Spleen (tissue), 11 donors: ENCODE measurements around the gene SLC4A1AP. TPM values are rescaled to one million over a fixed set of nuclear protein-coding genes. Genes with fewer than 3 reads are reported as not detected.

Experiments
- DNase-seq: peaks from one replicate; pipeline ENCODE4 v3.0.0-alpha.2; 2020
- H3K27ac ChIP-seq, 8 donors: fragments of 200-600 bp; sonication (generic) in 7 of 8; 1 replicate in 4 of 8; 2 replicates in 4 of 8; pipeline versions ENCODE4 v1.5.0 to v1.8.0; 2016 to 2021; ENCODE audit warnings: inconsistent platforms in 4 of 8, mild to moderate bottlenecking in 4 of 8, moderate library complexity in 1 of 8
- H3K27me3 ChIP-seq, 7 donors: fragments of 200-600 bp; sonication (generic) in 6 of 7; replicated peaks in 1 of 7; 1 replicate in 4 of 7; 2 replicates in 3 of 7; pipeline versions ENCODE4 v1.5.0 to v1.8.0; 2016 to 2021; ENCODE audit warnings: inconsistent platforms in 3 of 7, mild to moderate bottlenecking in 1 of 7
- H3K36me3 ChIP-seq, 6 donors: fragments of 200-600 bp; sonication (generic) in 5 of 6; 1 replicate in 4 of 6; 2 replicates in 2 of 6; pipeline versions ENCODE4 v1.5.0 to v1.8.0; 2016 to 2021; ENCODE audit warnings: inconsistent platforms in 2 of 6
- H3K4me1 ChIP-seq, 6 donors: fragments of 200-600 bp; sonication (generic) in 5 of 6; 1 replicate in 3 of 6; 2 replicates in 3 of 6; pipeline versions ENCODE4 v1.5.0 to v1.8.0; 2016 to 2021; ENCODE audit warnings: inconsistent platforms in 3 of 6
- H3K4me3 ChIP-seq, 8 donors: fragments of 200-600 bp; sonication (generic) in 7 of 8; 1 replicate in 4 of 8; 2 replicates in 4 of 8; pipeline versions ENCODE4 v1.5.0 to v1.8.0; 2016 to 2021; ENCODE audit warnings: inconsistent platforms in 4 of 8, mild to moderate bottlenecking in 4 of 8, moderate library complexity in 2 of 8
- H3K9me3 ChIP-seq, 8 donors: fragments of 200-600 bp; sonication (generic) in 7 of 8; 1 replicate in 4 of 8; 2 replicates in 4 of 8; pipeline versions ENCODE4 v1.5.0 to v1.8.0; 2016 to 2021; ENCODE audit warnings: inconsistent platforms in 4 of 8
- POLR2A ChIP-seq, 3 donors: fragments of 450-650 bp; IDR thresholded peaks; one replicate each; pipeline ENCODE4 v1.5.1; 2017; ENCODE audit warnings: antibody characterized with exemption in 3 of 3, mild to moderate bottlenecking in 1 of 3
- POLR2AphosphoS5 ChIP-seq, 3 donors: sonication (generic); formaldehyde crosslinking; IDR thresholded peaks; one replicate each; pipeline ENCODE4 v1.5.1; 2017; ENCODE audit warnings: antibody characterized with exemption in 3 of 3
- WGBS, 5 donors: extraction: QIAGEN DNeasy Blood & Tissue Kit in 3 of 5; methylation state at CpG; one replicate each; pipeline versions ENCODE4 v1.1.5 to v1.1.7; 2013 to 2018; 5-methylcytosine and 5-hydroxymethylcytosine counted together
- intact Hi-C: fragments of 100-400 bp; cut with DNase I; formaldehyde crosslinking; loops from one replicate; pipeline ENCODE4 v1.15.0; 2023; ENCODE audit warnings: low total_unique reads
- polyA plus RNA-seq, 3 donors: library from polyadenylated mRNA; stranded (reverse); fragments of 200-250 nt; gene quantifications; one replicate each; pipeline ENCODE4 v1.2.1, GENCODE V29; 2013
- total RNA-seq, 7 donors: library from RNA; depleted of rRNA in 3 of 7; stranded (reverse); fragments of >200 nt in 3 of 7; fragmentation: NEBNext Ultra II Directional in 4 of 7; extraction: Animal tissue kit (Norgen Biotek cat#: 25700) in 4 of 7; gene quantifications; one replicate each; pipeline versions ENCODE4 v1.1.0 to v1.2.1, GENCODE V29; 2016 to 2021
- TF ChIP-seq, protein P1 (sequence below), 11 experiments: fragments of 200-600 bp in 7 of 11; fragments of 450-650 bp in 4 of 11; sonication (generic) in 4 of 11; IDR thresholded peaks in 8 of 11; conservative IDR thresholded peaks in 3 of 11; 1 replicate in 7 of 11; 2 replicates in 4 of 11; pipeline versions ENCODE4 v1.4.0 to v1.8.0; 2016 to 2021; ENCODE audit warnings: antibody characterized with exemption in 11 of 11, inconsistent platforms in 4 of 11, mild to moderate bottlenecking in 1 of 11
- donor health status: healthy with polysubstance abuse.
- donor health status: DM: no; HTN: no; CAD: no; lungs with moderate emphysema.
- donor health status: DM: no; HTN: no; CAD: no.
- donor health status: Bipolar disorder and iron deficiency.
- donor health status: healthy.
- donor health status: DM: no; HTN: no; CAD: no.
- donor health status: DM: yes; HTN: yes; CAD: no.

SLC4A1AP gene
- total and polyA plus RNA-seq, 10 donors: 10.5 to 25.4 (median 19.1) TPM

- WGBS, 5 donors: 28 to 62% (median 51%) methylated on average over 7 of the region's 7 CpGs
Observed at GRCh38 chr2:27720004-27720551, 56.4 kb downstream of the SLC4A1AP start.

DNA sequence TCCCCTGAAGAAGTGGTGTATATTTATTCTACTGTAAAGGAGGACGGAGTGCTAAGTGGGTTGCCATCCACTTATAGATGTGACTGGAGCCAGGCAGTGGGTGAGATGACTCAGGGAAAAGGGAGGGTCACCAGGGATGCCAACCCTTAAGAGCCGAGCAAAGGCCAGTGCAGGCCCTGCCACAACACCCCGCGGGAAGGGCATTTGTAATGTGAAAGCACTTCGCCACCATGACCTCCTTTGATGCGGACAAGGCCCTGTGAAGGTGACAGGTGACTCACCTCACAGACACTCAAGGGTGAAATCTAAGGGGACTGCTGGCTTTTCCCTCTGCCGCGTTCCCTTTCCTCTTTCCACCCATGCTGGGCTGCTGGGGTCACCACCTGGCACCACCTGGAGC, 57.6 kb downstream of the SLC4A1AP start:
- H3K4me1 ChIP-seq: peaks cover 5 to 34% (median 20%) of the 10 kb centered on the region in 6 donors
- no peaks in the 10 kb centered on the region for H3K36me3 ChIP-seq
- H3K4me3 ChIP-seq: no peak overlapping the region
- H3K9me3 ChIP-seq: no peaks in the 10 kb centered on the region
- TF ChIP-seq POLR2AphosphoS5 (IDR thresholded peaks at IDR 0.05): no peak
- no peak for TF ChIP-seq POLR2A (IDR thresholded peaks at IDR 0.05)
- TF ChIP-seq, protein P1, sequence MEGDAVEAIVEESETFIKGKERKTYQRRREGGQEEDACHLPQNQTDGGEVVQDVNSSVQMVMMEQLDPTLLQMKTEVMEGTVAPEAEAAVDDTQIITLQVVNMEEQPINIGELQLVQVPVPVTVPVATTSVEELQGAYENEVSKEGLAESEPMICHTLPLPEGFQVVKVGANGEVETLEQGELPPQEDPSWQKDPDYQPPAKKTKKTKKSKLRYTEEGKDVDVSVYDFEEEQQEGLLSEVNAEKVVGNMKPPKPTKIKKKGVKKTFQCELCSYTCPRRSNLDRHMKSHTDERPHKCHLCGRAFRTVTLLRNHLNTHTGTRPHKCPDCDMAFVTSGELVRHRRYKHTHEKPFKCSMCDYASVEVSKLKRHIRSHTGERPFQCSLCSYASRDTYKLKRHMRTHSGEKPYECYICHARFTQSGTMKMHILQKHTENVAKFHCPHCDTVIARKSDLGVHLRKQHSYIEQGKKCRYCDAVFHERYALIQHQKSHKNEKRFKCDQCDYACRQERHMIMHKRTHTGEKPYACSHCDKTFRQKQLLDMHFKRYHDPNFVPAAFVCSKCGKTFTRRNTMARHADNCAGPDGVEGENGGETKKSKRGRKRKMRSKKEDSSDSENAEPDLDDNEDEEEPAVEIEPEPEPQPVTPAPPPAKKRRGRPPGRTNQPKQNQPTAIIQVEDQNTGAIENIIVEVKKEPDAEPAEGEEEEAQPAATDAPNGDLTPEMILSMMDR (IDR thresholded peaks at IDR 0.05 in 8 of 11, conservative IDR thresholded peaks at IDR 0.05 in 3 of 11): no peak
- no peak overlapping the region for H3K27ac ChIP-seq
- WGBS, 5 donors: 58 to 79% (median 73%) methylated on average over 6 to 8 of the region's 8 CpGs
- intact Hi-C loops: no loop called here
- peaks cover 0 to 10% (median 2%) of the 10 kb centered on the region in 7 donors for H3K27me3 ChIP-seq
- no peak for DNase-seq

More at GRCh38 chr2:27720004-27720551, 56.4 kb downstream of the SLC4A1AP start:
- no peak overlapping the region for H3K27ac ChIP-seq
- TF ChIP-seq POLR2A (IDR thresholded peaks at IDR 0.05) (no peak), POLR2AphosphoS5 (IDR thresholded peaks at IDR 0.05) (no peak)
- TF ChIP-seq, protein P1 (IDR thresholded peaks at IDR 0.05 in 8 of 11, conservative IDR thresholded peaks at IDR 0.05 in 3 of 11): no peak
- H3K27me3 ChIP-seq: peaks cover 0 to 23% (median 4%) of the 10 kb centered on the region in 7 donors
- no peaks in the 10 kb centered on the region for H3K9me3 ChIP-seq
- intact Hi-C loops: no loop called here
- DNase-seq: no peak
- no peaks in the 10 kb centered on the region for H3K36me3 ChIP-seq
- peaks cover 10 to 42% (median 25%) of the 10 kb centered on the region in 6 donors for H3K4me1 ChIP-seq
- no peak overlapping the region for H3K4me3 ChIP-seq

DNA sequence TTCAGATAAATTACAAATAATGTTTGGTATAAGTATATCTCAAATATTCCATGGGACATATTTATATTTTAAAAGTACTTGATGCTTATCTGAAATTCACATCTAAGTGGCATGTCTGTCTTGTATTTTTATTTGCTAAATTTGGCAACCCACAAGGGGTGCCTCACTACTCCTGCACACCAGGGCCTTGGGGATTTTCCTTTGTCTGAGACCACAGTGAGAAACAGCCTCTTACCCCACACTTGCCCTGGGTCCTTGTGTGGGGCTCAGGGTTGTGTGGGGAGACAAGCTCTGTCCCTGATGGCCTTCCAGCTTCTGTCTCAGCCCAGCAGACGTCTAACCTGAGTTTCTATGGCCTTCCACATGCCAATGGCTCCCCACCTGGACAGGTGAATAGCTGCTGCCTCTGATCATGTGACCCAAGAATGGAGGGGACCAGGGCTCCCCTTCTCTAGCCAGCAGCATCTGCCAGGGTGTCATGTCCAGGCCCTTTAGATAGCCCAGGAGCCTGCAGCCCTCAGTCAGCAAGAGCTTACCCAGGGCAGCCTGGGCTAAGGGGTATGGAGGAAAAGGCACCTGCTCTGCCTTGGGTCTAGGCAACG, 58.3 kb downstream of the SLC4A1AP start:
- Histone ChIP-seq H3K36me3 (no peaks in the 10 kb centered on the region), H3K9me3 (no peaks in the 10 kb centered on the region), H3K27me3 (peaks cover 0 to 4% (median 0%) of the 10 kb centered on the region in 7 donors), H3K27ac (no peak overlapping the region), H3K4me1 (peaks cover 4 to 27% (median 18%) of the 10 kb centered on the region in 6 donors), H3K4me3 (no peak overlapping the region)
- no peak for TF ChIP-seq POLR2AphosphoS5 (IDR thresholded peaks at IDR 0.05)
- TF ChIP-seq, protein P1 (IDR thresholded peaks at IDR 0.05 in 8 of 11, conservative IDR thresholded peaks at IDR 0.05 in 3 of 11): no peak
- TF ChIP-seq POLR2A (IDR thresholded peaks at IDR 0.05): no peak
- intact Hi-C loops: no loop called here
- no peak for DNase-seq
- WGBS, 5 donors: 68 to 87% (median 75%) methylated on average over 1 to 2 of the region's 2 CpGs

- peaks cover 9 to 41% (median 29%) of the 10 kb centered on the region in 6 donors for H3K4me1 ChIP-seq
- H3K27ac ChIP-seq: peak overlapping the region in 6 of 8 donors; percentile 39 to 82 (median 64)
- no peak for DNase-seq
- H3K27me3 ChIP-seq: no peaks in the 10 kb centered on the region
- H3K36me3 ChIP-seq: no peaks in the 10 kb centered on the region
- no peaks in the 10 kb centered on the region for H3K9me3 ChIP-seq
- no peak overlapping the region for H3K4me3 ChIP-seq
- no peak for TF ChIP-seq POLR2A (IDR thresholded peaks at IDR 0.05)
- TF ChIP-seq, protein P1 (IDR thresholded peaks at IDR 0.05 in 8 of 11, conservative IDR thresholded peaks at IDR 0.05 in 3 of 11): peak; percentile 47 to 87 (median 75)
- TF ChIP-seq POLR2AphosphoS5 (IDR thresholded peaks at IDR 0.05): peak; percentile 23 to 53 (median 39)
- WGBS, 5 donors: 36 to 50% (median 42%) methylated on average over 8 to 11 of the region's 11 CpGs
- intact Hi-C loops: no loop called here
Observed at GRCh38 chr2:27723372-27724144, 59.9 kb downstream of the SLC4A1AP start.
